Suprapubic skin (tissue), 4 donors: Measurements from ENCODE around the gene CETN1. TPM values are rescaled to one million over a fixed set of nuclear protein-coding genes. Genes with fewer than 3 reads are reported as not detected.

Experiments used
- DNase-seq, 2 donors: peaks; one replicate each; pipeline ENCODE4 v3.0.0-alpha.2; 2019; ENCODE audit warnings: low spot score in 2 of 2
- H3K27ac ChIP-seq: fragments of 200-600 bp; sonication (generic); one replicate; pipeline ENCODE4 v1.5.1; 2019
- H3K27me3 ChIP-seq: fragments of 200-600 bp; sonication (generic); one replicate; pipeline ENCODE4 v1.5.1; 2019
- H3K36me3 ChIP-seq: fragments of 200-600 bp; sonication (generic); one replicate; pipeline ENCODE4 v1.5.1; 2019
- H3K4me1 ChIP-seq: fragments of 200-600 bp; sonication (generic); one replicate; pipeline ENCODE4 v1.5.1; 2019
- H3K4me3 ChIP-seq: fragments of 200-600 bp; sonication (generic); one replicate; pipeline ENCODE4 v1.5.1; 2019; ENCODE audit warnings: mild to moderate bottlenecking
- H3K9me3 ChIP-seq: fragments of 200-600 bp; sonication (generic); one replicate; pipeline ENCODE4 v1.5.1; 2019
- EP300 ChIP-seq: sonication (generic); formaldehyde crosslinking; IDR thresholded peaks from one replicate; pipeline ENCODE4 v1.6.1; 2017; ENCODE audit warnings: antibody characterized with exemption
- POLR2A ChIP-seq, 2 donors: fragments of 450-650 bp; IDR thresholded peaks; one replicate each; pipeline ENCODE4 v1.6.1; 2017; ENCODE audit warnings: antibody characterized with exemption in 2 of 2, mild to moderate bottlenecking in 2 of 2, moderate library complexity in 2 of 2
- POLR2AphosphoS5 ChIP-seq, 3 donors: sonication (generic); formaldehyde crosslinking; IDR thresholded peaks; one replicate each; pipeline ENCODE4 v1.6.1; 2017; ENCODE audit warnings: antibody characterized with exemption in 3 of 3
- WGBS: methylation state at CpG from one replicate; pipeline ENCODE4 v1.1.5; 2018; 5-methylcytosine and 5-hydroxymethylcytosine counted together
- total RNA-seq, 4 donors: library from RNA; depleted of rRNA; stranded (reverse); fragments of >200 nt; gene quantifications; one replicate each; pipeline ENCODE4 v1.1.0, GENCODE V29; 2016
- TF ChIP-seq, protein P1 (sequence below), 2 donors: fragments of 200-600 bp in 1 of 2; fragments of 450-650 bp in 1 of 2; sonication (generic) in 1 of 2; IDR thresholded peaks; one replicate each; pipeline ENCODE4 v1.5.1; 2016 to 2019; ENCODE audit warnings: antibody characterized with exemption in 2 of 2, mild to moderate bottlenecking in 1 of 2, moderate library complexity in 1 of 2

CETN1 gene
- total RNA-seq, 4 donors from 2014 or later = not detected

DNA sequence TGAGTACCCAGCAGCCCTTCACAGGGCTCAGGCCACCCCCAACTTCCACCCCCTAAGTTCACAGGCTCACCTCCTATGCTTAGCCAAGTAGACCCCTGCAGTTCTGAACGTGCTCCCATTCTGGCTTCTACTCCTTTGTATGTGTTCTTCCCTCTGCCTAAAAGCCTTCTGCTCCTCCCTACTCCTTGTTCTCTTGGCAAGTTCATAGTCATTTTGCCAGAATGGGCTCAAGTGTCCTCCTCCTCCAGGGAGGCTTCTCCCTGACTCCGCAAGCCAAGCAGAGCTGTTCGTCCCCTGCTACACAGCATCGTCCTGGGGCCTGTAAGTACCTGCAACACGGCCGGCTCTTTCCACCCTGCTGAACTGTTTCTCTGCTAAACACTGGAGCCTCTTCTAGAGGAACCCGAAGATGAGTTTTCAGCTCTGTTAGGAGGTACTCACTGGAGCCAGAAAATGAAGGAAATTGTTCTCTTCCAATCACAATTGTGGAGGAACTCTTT lies 14.6 kb upstream of the CETN1 start:
- H3K27me3 ChIP-seq = no peaks in the 10 kb centered on the region

DNA sequence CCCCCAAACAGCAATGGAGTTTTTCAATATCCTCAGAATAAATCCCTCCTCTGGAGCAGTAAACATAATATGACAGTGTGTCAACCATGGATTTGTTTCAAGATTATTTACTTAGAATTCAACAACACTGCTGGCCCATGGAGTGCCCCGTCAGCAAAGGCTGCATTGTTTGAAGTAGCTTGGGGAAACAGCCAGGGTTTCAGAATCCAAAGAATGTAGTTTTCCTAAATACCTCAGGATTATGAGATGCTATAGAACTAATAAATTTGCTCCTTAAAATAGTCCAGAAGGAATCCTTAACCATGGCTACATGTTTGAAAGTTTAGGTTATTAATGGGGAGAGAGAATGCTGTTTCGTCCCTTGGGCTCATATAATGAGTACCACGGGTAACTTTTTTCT lies 13.1 kb upstream of the CETN1 start:
- no peak for DNase-seq
- TF ChIP-seq, protein P1, sequence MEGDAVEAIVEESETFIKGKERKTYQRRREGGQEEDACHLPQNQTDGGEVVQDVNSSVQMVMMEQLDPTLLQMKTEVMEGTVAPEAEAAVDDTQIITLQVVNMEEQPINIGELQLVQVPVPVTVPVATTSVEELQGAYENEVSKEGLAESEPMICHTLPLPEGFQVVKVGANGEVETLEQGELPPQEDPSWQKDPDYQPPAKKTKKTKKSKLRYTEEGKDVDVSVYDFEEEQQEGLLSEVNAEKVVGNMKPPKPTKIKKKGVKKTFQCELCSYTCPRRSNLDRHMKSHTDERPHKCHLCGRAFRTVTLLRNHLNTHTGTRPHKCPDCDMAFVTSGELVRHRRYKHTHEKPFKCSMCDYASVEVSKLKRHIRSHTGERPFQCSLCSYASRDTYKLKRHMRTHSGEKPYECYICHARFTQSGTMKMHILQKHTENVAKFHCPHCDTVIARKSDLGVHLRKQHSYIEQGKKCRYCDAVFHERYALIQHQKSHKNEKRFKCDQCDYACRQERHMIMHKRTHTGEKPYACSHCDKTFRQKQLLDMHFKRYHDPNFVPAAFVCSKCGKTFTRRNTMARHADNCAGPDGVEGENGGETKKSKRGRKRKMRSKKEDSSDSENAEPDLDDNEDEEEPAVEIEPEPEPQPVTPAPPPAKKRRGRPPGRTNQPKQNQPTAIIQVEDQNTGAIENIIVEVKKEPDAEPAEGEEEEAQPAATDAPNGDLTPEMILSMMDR (IDR thresholded peaks at IDR 0.05) = no peak
- TF ChIP-seq EP300 (no peak), POLR2A (IDR thresholded peaks at IDR 0.05) (no peak), POLR2AphosphoS5 (IDR thresholded peaks at IDR 0.05) (no peak)
- Histone ChIP-seq H3K36me3 (no peaks in the 10 kb centered on the region), H3K27me3 (no peaks in the 10 kb centered on the region), H3K4me1 (no peaks in the 10 kb centered on the region), H3K9me3 (no peaks in the 10 kb centered on the region), H3K4me3 (no peak overlapping the region), H3K27ac (no peak overlapping the region)
- 68% methylated on average over 3 of the region's 3 CpGs for WGBS

More for the DNA sequence above, 14.6 kb upstream of the CETN1 start:
- Histone ChIP-seq H3K36me3 (no peaks in the 10 kb centered on the region), H3K4me3 (no peak overlapping the region), H3K9me3 (no peaks in the 10 kb centered on the region), H3K4me1 (no peaks in the 10 kb centered on the region), H3K27ac (no peak overlapping the region)
- DNase-seq = no peak
- no peak for TF ChIP-seq POLR2AphosphoS5 (IDR thresholded peaks at IDR 0.05)
- no peak for TF ChIP-seq POLR2A (IDR thresholded peaks at IDR 0.05)
- TF ChIP-seq, protein P1 (IDR thresholded peaks at IDR 0.05) = no peak
- TF ChIP-seq EP300 = no peak
- WGBS = 89% methylated on average over 7 of the region's 7 CpGs

DNA sequence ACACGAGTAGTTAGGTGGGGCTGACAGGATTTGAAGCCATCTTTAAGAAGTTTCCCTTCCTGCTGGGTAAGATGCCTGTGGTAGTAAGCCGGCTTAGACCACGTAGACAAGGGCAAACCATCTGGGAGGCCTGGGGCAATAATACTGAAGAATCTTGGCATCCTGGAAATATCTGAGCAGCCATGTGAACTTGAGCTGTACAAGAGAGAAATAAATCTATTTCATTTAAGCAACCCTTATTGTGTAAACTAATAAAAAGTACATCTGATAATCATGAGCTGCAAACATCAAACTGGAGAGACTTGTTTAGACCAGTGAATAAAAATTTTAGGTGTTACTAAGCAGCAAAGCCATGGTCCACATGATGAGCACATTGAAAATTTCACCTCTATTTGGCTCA lies 11.4 kb upstream of the CETN1 start:
- Histone ChIP-seq H3K36me3 (no peaks in the 10 kb centered on the region), H3K9me3 (no peaks in the 10 kb centered on the region), H3K4me3 (no peak overlapping the region), H3K4me1 (no peaks in the 10 kb centered on the region), H3K27ac (no peak overlapping the region), H3K27me3 (no peaks in the 10 kb centered on the region)
- 41% methylated on average over 3 of the region's 3 CpGs for WGBS
- TF ChIP-seq, protein P1 (IDR thresholded peaks at IDR 0.05) = no peak
- TF ChIP-seq EP300 (no peak), POLR2AphosphoS5 (IDR thresholded peaks at IDR 0.05) (no peak), POLR2A (IDR thresholded peaks at IDR 0.05) (no peak)
- DNase-seq = no peak

DNA sequence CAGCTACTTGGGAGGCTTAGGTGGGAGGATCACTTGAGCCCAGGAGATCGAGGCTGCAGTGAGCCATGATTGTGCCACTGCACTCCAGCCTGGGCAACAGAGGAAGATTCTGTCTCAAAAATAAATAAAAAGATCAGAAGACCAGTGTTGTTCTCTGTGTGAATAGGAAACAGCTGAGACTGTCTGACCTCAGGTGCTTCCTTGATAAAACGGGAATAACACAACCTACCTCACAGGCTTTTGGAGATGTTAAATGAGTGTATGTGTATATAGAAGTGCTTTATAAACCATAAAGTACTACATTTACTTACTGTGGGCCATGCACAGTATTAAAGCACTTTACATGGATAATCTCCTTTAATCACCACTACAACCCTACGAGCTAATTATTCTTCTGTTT lies 9.9 kb upstream of the CETN1 start:
- H3K27me3 ChIP-seq = no peaks in the 10 kb centered on the region
- no peak overlapping the region for H3K27ac ChIP-seq
- TF ChIP-seq EP300 (no peak), POLR2AphosphoS5 (IDR thresholded peaks at IDR 0.05) (no peak), POLR2A (IDR thresholded peaks at IDR 0.05) (no peak)
- TF ChIP-seq, protein P1 (IDR thresholded peaks at IDR 0.05) = no peak
- H3K9me3 ChIP-seq = no peaks in the 10 kb centered on the region
- no peaks in the 10 kb centered on the region for H3K36me3 ChIP-seq
- H3K4me1 ChIP-seq = no peaks in the 10 kb centered on the region
- H3K4me3 ChIP-seq = no peak overlapping the region
- 75% methylated on average over 3 of the region's 3 CpGs for WGBS
- no peak for DNase-seq

DNA sequence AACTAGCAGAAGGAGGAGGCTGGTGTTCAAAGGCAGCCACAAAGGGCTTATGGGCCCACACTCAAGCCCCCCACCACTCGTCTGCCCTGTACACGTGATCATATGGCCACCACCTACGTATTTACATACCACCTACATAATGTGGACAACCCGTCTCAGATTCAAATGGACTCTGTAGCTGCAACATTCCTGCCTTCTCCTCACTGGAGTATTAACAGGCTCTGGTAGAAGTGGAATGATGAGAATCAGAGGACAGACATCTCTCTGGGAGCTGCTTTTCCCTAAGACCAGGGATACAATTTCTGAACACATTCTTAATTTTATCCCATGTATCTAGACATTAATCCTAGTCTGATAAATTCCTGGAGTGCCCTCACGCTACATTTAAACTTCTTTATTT lies 9.5 kb upstream of the CETN1 start:
- H3K4me1 ChIP-seq = no peaks in the 10 kb centered on the region
- H3K4me3 ChIP-seq = no peak overlapping the region
- TF ChIP-seq POLR2AphosphoS5 (IDR thresholded peaks at IDR 0.05) = no peak
- no peak for TF ChIP-seq POLR2A (IDR thresholded peaks at IDR 0.05)
- TF ChIP-seq, protein P1 (IDR thresholded peaks at IDR 0.05) = no peak
- 68% methylated on average over 5 of the region's 5 CpGs for WGBS
- no peaks in the 10 kb centered on the region for H3K36me3 ChIP-seq
- no peaks in the 10 kb centered on the region for H3K27me3 ChIP-seq
- no peak for DNase-seq
- no peaks in the 10 kb centered on the region for H3K9me3 ChIP-seq
- H3K27ac ChIP-seq = no peak overlapping the region
